ENCODE results near the gene AJAP1. TPM values are rescaled to one million over a fixed set of nuclear protein-coding genes. Genes with fewer than 3 reads are reported as not detected.
A peak's percentile ranks its signal among the peaks of the same experiment; 100 is the strongest.

The AJAP1 gene
- polyA plus RNA-seq, 1 donor from 2014 or later = 7.9 TPM

DNA sequence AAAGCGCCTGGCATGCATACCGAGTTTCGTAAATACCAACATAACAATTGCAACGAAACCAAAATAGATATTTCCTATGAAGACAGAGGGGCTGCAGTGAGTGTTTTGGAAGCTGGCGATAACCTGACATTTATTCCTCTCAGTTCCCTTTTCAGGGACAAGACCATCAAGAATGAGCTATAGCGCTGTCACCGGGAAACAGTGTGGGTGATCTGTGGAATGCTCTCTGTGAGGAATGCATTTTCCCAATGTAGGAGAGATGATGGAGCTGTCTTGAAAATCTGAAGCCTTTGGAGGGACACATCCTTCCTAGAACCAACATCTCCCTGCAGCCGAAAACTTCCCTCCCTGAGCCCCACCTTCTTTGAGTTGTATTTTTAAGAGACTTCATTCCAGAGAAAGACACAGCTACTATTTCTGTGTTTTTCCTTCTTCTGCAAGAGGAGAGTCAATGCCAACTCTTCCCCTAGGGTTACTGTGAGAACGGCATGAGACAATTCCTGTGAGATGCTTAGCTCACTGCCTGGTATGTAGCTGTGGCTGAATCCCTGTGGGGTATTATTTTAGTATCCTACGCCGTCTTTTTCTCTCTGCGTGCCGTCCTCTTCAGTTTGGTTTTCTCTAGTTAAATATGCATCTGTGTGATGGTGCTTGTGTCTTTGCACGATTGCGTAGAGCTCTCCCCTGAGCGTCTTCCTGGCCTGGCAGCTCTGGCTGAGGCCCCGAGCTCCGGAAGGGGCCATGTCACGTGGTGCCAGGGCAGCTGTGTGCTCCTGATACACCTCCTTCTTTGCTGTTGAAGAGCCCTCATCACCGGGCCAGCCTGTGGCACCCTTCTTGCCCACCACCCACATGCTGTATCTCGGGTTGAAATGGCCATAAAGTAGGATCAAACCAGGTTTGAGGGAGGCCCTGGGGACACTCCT lies 45.2 kb downstream of the AJAP1 start:
- H3K27ac ChIP-seq (ENCODE audit: low read length) = no peak overlapping the region
- no peaks in the 10 kb centered on the region for H3K36me3 ChIP-seq (ENCODE audit: insufficient read depth, low read length)
- H3K27me3 ChIP-seq (ENCODE audit: insufficient read depth, low read depth, low read length) = no peaks in the 10 kb centered on the region
- H2AFZ ChIP-seq (ENCODE audit: low read depth, low read length) = no peak overlapping the region
- H3K79me2 ChIP-seq (replicated peaks; ENCODE audit: insufficient read depth, low read length) = no peaks in the 10 kb centered on the region
- no peaks in the 10 kb centered on the region for H3K9me2 ChIP-seq (ENCODE audit: insufficient read depth, low read length)
- no peak for TF ChIP-seq POLR2AphosphoS5 (IDR thresholded peaks at IDR 0.05)
- TF ChIP-seq, protein P1, sequence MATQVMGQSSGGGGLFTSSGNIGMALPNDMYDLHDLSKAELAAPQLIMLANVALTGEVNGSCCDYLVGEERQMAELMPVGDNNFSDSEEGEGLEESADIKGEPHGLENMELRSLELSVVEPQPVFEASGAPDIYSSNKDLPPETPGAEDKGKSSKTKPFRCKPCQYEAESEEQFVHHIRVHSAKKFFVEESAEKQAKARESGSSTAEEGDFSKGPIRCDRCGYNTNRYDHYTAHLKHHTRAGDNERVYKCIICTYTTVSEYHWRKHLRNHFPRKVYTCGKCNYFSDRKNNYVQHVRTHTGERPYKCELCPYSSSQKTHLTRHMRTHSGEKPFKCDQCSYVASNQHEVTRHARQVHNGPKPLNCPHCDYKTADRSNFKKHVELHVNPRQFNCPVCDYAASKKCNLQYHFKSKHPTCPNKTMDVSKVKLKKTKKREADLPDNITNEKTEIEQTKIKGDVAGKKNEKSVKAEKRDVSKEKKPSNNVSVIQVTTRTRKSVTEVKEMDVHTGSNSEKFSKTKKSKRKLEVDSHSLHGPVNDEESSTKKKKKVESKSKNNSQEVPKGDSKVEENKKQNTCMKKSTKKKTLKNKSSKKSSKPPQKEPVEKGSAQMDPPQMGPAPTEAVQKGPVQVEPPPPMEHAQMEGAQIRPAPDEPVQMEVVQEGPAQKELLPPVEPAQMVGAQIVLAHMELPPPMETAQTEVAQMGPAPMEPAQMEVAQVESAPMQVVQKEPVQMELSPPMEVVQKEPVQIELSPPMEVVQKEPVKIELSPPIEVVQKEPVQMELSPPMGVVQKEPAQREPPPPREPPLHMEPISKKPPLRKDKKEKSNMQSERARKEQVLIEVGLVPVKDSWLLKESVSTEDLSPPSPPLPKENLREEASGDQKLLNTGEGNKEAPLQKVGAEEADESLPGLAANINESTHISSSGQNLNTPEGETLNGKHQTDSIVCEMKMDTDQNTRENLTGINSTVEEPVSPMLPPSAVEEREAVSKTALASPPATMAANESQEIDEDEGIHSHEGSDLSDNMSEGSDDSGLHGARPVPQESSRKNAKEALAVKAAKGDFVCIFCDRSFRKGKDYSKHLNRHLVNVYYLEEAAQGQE (IDR thresholded peaks at IDR 0.05; ENCODE audit: borderline replicate concordance) = peak; percentile 46
- H3K4me3 ChIP-seq (ENCODE audit: low read length) = no peak overlapping the region
- H4K20me1 ChIP-seq (ENCODE audit: insufficient read depth) = no peaks in the 10 kb centered on the region
- H3K4me2 ChIP-seq (ENCODE audit: low read length) = no peak overlapping the region
- no peak overlapping the region for H3K9ac ChIP-seq (ENCODE audit: low read length)
- no peaks in the 10 kb centered on the region for H3K9me3 ChIP-seq (ENCODE audit: low read length)
- H3F3A ChIP-seq (ENCODE audit: insufficient read depth, low read length, poor library complexity, severe bottlenecking) = no peaks in the 10 kb centered on the region

DNA sequence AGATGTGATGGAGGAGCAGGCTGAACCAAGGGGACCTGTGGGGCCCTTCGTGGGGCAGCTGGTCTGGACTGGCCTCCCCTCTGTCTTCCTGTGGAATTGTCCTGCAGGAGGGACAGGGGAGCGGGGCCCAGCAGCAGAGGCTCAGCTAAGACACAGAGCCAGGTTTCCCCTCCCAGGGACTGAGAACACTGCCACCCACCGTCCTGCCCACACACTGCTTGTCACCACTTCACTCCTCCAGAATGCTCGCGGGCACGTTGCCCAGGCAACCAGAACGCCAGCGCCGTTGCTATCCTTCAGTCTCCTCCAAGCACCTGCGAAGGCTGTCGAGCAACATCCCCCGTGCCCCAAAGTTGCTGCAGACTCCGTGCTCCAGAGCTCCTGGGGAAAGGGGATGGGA lies 46.4 kb downstream of the AJAP1 start:
- H3K4me3 ChIP-seq (ENCODE audit: low read length) = no peak overlapping the region
- H3K36me3 ChIP-seq (ENCODE audit: insufficient read depth, low read length) = no peaks in the 10 kb centered on the region
- H3K27me3 ChIP-seq (ENCODE audit: insufficient read depth, low read depth, low read length) = no peaks in the 10 kb centered on the region
- TF ChIP-seq, protein P2, sequence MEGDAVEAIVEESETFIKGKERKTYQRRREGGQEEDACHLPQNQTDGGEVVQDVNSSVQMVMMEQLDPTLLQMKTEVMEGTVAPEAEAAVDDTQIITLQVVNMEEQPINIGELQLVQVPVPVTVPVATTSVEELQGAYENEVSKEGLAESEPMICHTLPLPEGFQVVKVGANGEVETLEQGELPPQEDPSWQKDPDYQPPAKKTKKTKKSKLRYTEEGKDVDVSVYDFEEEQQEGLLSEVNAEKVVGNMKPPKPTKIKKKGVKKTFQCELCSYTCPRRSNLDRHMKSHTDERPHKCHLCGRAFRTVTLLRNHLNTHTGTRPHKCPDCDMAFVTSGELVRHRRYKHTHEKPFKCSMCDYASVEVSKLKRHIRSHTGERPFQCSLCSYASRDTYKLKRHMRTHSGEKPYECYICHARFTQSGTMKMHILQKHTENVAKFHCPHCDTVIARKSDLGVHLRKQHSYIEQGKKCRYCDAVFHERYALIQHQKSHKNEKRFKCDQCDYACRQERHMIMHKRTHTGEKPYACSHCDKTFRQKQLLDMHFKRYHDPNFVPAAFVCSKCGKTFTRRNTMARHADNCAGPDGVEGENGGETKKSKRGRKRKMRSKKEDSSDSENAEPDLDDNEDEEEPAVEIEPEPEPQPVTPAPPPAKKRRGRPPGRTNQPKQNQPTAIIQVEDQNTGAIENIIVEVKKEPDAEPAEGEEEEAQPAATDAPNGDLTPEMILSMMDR (IDR thresholded peaks at IDR 0.05; ENCODE audit: poor library complexity, severe bottlenecking) = no peak
- TF ChIP-seq RAD21 (conservative IDR thresholded peaks at IDR 0.05) = no peak
- no peak for TF ChIP-seq EZH2 (IDR thresholded peaks at IDR 0.05; ENCODE audit: borderline replicate concordance, insufficient read depth, low read length, poor library complexity, severe bottlenecking)
- no peak for TF ChIP-seq TAF1 (IDR thresholded peaks at IDR 0.05; ENCODE audit: low read depth)
- TF ChIP-seq EP300 (conservative IDR thresholded peaks at IDR 0.05; ENCODE audit: poor library complexity, severe bottlenecking) = no peak
- no peak for TF ChIP-seq POLR2AphosphoS5 (IDR thresholded peaks at IDR 0.05)
- no peak for TF ChIP-seq MXI1 (conservative IDR thresholded peaks at IDR 0.05; ENCODE audit: poor library complexity, severe bottlenecking)
- TF ChIP-seq, protein P1 (IDR thresholded peaks at IDR 0.05; ENCODE audit: borderline replicate concordance) = no peak
- TF ChIP-seq SMC3 (conservative IDR thresholded peaks at IDR 0.05; ENCODE audit: poor library complexity) = no peak
- H3K9me3 ChIP-seq (ENCODE audit: low read length) = no peaks in the 10 kb centered on the region
- H3K79me2 ChIP-seq (replicated peaks; ENCODE audit: insufficient read depth, low read length) = no peaks in the 10 kb centered on the region
- H4K20me1 ChIP-seq (ENCODE audit: insufficient read depth) = no peaks in the 10 kb centered on the region
- H3K4me2 ChIP-seq (ENCODE audit: low read length) = no peak overlapping the region
- H3F3A ChIP-seq (ENCODE audit: insufficient read depth, low read length, poor library complexity, severe bottlenecking) = no peaks in the 10 kb centered on the region
- no peak overlapping the region for H3K9ac ChIP-seq (ENCODE audit: low read length)
- no peak overlapping the region for H3K27ac ChIP-seq (ENCODE audit: low read length)
- H3K9me2 ChIP-seq (ENCODE audit: insufficient read depth, low read length) = no peaks in the 10 kb centered on the region
- no peak overlapping the region for H2AFZ ChIP-seq (ENCODE audit: low read depth, low read length)

Measured in neural cell (in vitro differentiated cells).